ENCODE results near the gene PRKAB2.

DNA sequence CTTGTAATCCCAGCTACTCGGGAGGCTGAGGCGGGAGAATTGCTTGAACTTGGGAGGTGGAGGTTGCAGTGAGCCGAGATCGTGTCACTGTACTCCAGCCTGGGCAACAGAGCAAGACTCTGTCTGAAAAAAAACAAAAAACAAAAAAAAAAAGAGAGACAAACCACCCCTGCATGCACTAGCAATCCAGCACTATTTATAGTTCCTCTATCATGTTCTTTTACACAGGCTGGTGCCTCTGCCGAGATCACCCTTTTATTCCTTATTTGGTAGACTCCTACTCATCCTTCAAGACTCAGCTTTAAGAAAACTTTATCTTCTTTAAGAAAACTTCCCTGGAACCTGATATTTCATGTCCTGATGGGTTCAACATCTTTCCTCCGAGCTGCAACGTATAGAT, 42.1 kb upstream of the PRKAB2 start:
- TF ChIP-seq CEBPB (IDR thresholded peaks at IDR 0.05; ENCODE audit: low read depth, low read length) (no peak), POLR2A (IDR thresholded peaks at IDR 0.05; ENCODE audit: low read depth, low read length) (no peak), BHLHE40 (IDR thresholded peaks at IDR 0.05; ENCODE audit: low read depth, low read length) (no peak), SMC3 (IDR thresholded peaks at IDR 0.05; ENCODE audit: low read depth, low read length) (no peak), MXI1 (IDR thresholded peaks at IDR 0.05; ENCODE audit: borderline replicate concordance, low read depth, low read length) (no peak), FOS (IDR thresholded peaks at IDR 0.05; ENCODE audit: low read depth, low read length) (no peak), NFE2L2 (IDR thresholded peaks at IDR 0.05; ENCODE audit: low read depth, low read length) (no peak), RFX5 (IDR thresholded peaks at IDR 0.05; ENCODE audit: low read depth, low read length) (no peak), RCOR1 (IDR thresholded peaks at IDR 0.05; ENCODE audit: insufficient replicate concordance, low read length) (no peak), MAFK (IDR thresholded peaks at IDR 0.05; ENCODE audit: low read depth, low read length) (no peak), MAZ (IDR thresholded peaks at IDR 0.05; ENCODE audit: borderline replicate concordance, low read depth, low read length) (no peak), RAD21 (IDR thresholded peaks at IDR 0.05; ENCODE audit: low read length) (no peak)
- TF ChIP-seq, protein P1, sequence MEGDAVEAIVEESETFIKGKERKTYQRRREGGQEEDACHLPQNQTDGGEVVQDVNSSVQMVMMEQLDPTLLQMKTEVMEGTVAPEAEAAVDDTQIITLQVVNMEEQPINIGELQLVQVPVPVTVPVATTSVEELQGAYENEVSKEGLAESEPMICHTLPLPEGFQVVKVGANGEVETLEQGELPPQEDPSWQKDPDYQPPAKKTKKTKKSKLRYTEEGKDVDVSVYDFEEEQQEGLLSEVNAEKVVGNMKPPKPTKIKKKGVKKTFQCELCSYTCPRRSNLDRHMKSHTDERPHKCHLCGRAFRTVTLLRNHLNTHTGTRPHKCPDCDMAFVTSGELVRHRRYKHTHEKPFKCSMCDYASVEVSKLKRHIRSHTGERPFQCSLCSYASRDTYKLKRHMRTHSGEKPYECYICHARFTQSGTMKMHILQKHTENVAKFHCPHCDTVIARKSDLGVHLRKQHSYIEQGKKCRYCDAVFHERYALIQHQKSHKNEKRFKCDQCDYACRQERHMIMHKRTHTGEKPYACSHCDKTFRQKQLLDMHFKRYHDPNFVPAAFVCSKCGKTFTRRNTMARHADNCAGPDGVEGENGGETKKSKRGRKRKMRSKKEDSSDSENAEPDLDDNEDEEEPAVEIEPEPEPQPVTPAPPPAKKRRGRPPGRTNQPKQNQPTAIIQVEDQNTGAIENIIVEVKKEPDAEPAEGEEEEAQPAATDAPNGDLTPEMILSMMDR (conservative IDR thresholded peaks at IDR 0.05; ENCODE audit: low read depth, low read length): no peak
- TF ChIP-seq, protein P2, sequence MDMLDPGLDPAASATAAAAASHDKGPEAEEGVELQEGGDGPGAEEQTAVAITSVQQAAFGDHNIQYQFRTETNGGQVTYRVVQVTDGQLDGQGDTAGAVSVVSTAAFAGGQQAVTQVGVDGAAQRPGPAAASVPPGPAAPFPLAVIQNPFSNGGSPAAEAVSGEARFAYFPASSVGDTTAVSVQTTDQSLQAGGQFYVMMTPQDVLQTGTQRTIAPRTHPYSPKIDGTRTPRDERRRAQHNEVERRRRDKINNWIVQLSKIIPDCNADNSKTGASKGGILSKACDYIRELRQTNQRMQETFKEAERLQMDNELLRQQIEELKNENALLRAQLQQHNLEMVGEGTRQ (IDR thresholded peaks at IDR 0.05; ENCODE audit: low read depth, low read length): no peak

Measured in IMR-90 (cell line).